Measurements from ENCODE around the gene ZSWIM8. TPM values are rescaled to one million over a fixed set of nuclear protein-coding genes. Genes with fewer than 3 reads are reported as not detected.
"Not testable (repeated sequence)": the region's sequence is repeated elsewhere in the genome, so short reads cannot be mapped to it uniquely, and the experiment has no call there.

Gene ZSWIM8, protein sequence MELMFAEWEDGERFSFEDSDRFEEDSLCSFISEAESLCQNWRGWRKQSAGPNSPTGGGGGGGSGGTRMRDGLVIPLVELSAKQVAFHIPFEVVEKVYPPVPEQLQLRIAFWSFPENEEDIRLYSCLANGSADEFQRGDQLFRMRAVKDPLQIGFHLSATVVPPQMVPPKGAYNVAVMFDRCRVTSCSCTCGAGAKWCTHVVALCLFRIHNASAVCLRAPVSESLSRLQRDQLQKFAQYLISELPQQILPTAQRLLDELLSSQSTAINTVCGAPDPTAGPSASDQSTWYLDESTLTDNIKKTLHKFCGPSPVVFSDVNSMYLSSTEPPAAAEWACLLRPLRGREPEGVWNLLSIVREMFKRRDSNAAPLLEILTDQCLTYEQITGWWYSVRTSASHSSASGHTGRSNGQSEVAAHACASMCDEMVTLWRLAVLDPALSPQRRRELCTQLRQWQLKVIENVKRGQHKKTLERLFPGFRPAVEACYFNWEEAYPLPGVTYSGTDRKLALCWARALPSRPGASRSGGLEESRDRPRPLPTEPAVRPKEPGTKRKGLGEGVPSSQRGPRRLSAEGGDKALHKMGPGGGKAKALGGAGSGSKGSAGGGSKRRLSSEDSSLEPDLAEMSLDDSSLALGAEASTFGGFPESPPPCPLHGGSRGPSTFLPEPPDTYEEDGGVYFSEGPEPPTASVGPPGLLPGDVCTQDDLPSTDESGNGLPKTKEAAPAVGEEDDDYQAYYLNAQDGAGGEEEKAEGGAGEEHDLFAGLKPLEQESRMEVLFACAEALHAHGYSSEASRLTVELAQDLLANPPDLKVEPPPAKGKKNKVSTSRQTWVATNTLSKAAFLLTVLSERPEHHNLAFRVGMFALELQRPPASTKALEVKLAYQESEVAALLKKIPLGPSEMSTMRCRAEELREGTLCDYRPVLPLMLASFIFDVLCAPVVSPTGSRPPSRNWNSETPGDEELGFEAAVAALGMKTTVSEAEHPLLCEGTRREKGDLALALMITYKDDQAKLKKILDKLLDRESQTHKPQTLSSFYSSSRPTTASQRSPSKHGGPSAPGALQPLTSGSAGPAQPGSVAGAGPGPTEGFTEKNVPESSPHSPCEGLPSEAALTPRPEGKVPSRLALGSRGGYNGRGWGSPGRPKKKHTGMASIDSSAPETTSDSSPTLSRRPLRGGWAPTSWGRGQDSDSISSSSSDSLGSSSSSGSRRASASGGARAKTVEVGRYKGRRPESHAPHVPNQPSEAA (N-terminal part only)
- polyA plus RNA-seq (ENCODE audit: insufficient read length), result 65.4 TPM

DNA sequence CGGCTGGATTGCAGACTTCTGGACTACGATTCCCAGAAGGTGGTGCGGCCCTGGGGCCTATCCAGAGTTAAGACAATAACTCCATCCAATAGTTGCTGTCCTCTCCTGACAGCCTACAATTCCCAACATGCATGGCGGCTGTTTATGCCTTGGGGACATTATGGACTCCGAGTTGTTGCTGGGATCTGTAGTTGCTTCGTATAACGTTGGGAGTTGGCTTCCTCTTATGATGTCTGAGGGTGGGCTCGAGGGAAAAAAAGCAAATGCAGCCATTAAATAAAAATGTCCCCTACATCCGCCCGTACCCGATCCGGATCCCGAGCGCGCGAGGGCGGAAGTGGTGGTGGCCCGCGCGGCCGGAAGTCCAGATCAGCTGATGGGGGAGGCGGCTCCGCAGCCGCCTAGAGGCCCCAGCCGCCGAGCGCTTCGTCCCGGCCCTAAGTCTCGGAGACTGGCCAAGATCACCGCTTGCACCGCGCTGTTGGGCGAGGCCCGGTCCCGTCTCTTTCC lies at the start of gene ZSWIM8:
TSS of gene ZSWIM8 (plus strand) at position 396 of the 510 bp plus-strand sequence. CDS start 273 bp downstream, outside the sequence.
- peak; percentile 98 for DNase-seq (ENCODE audit: low read depth)

DNA sequence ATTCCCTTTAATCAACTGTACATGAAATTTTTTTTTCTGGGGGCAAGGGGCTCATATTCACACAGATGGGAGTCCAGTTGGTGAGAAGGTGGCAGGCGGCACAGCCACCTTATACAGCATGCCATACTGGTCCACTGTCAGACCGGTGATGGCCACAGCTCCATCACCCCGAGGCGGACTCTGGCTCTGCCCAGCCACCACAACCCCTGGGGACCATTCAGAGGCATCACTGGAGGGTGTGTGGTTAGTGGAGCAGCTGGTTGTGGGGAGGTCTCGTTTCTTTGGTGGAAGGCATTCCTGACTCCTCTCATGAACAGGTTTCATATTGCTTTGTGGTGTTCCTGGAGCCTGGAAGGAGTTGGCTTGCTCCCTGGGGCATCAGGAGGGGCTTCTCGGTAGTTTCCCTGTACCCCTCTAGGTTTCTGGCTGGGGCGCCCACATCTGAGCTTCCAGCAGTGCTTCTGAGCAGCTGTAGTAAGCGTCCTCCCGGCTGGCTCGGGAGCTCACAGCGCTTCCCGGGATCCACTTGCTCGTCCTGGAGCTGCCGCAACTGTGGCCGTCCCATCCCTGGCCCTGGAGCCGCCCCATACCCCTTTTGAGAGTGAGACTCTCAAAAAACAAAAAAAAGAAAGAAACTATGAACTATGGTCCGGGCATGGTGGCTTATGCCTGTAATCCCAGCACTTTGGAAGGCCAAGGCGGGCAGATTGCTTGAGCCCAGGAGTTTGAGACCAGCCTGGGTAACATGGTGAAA lies 44.7 kb upstream of the ZSWIM8 start:
- DNase-seq (ENCODE audit: low read depth), result not testable (repeated sequence)

DNA sequence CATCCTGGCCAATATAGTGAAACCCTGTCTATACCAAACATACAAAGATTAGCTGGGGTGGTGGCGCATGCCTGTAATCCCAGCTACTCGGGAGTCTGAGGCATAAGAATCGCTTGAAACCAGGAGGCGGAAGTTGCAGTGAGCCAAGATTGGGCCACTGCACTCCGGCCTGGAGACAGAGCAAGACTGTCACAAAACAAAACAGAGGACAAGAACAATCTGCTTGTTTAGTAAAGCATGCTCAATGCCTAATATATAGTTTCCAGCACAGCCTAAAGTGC lies 43.0 kb upstream of the ZSWIM8 start:
- DNase-seq (ENCODE audit: low read depth), result no peak

DNA sequence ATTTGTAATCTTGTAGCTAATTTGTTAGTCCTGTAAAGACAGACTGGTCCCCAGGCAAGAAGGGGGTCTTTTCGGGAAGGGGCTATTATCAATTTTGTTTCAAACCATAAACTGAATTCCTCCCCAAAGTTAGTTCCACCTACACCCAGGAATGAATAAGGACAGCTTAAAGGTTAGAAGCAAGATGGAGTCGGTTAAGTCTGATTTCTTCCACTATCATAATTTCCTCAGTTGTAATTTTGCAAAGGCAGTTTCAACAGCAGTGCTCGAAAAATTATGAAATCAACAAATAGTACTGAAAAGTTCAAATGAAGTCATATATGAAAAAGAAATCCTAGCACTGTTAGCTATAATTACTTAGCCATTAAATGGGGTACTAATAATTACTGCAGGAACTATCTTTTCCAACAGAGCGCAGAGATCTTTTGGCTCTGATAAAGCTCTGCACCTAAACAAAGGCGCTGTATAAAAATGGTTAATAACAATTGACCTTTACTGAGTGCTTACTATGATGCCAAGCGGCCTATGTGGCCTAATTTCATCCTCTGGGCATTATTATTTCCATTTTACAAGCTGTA lies 42.0 kb upstream of the ZSWIM8 start:
- DNase-seq (ENCODE audit: low read depth), result no peak

DNA sequence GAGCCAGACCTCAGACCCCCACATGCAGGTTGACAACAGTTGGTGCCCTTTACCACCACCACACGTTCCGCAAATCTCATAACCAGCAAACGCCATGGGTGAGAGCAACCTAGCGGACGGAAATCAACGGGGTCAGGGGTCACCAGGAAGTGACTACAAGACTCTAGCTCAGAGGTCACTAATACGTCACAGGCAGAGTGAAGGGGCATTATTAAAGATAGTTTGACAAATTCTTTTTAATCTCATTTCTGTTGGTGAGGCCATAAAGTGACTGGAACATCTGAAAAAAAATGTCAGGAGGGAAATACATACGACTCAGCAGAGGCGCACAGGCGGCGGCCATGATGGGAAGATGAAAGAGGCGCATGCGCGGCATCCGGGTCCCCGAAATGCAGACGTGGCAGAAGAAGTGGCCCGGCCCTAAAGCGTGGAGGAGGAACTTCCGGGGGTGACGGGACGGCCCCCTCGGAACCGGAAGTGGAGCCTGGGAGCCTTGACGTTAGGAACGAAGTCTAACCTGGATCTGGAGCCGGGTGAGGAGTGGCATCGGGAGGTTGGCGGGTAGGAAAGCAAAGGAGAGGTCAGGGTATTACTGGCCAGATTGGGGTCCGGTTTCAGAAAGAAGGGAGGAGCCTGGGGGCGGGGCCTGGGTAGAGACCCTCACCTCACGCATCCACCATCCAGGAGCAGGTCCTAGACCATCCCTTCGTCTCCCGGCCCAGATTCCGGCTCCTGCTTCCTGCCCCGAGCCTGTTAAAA lies 41.3 kb upstream of the ZSWIM8 start, which contains the start of gene SEC24C:
TSS of gene SEC24C (plus strand) at position 468 of the 759 bp plus-strand sequence. CDS start 2,461 bp downstream, outside the sequence.
- peak; percentile 93 for DNase-seq (ENCODE audit: low read depth)

DNA sequence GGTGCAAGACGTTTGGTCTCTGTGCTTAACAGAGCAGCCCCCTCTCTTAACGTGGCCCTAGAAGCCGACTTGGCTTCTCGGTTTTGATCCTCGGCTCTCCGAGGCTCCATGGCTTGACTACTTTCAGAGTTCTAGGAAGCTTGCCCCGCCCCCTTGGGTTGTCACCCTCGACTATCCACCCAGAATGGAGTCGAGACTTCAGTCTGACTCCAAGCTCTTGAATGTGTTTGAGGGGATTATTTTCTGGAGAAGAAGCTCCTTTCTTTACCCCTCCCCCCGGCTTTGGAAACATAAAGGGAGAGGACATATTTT lies 40.8 kb upstream of the ZSWIM8 start:
- DNase-seq (ENCODE audit: low read depth), result peak; percentile 32

DNA sequence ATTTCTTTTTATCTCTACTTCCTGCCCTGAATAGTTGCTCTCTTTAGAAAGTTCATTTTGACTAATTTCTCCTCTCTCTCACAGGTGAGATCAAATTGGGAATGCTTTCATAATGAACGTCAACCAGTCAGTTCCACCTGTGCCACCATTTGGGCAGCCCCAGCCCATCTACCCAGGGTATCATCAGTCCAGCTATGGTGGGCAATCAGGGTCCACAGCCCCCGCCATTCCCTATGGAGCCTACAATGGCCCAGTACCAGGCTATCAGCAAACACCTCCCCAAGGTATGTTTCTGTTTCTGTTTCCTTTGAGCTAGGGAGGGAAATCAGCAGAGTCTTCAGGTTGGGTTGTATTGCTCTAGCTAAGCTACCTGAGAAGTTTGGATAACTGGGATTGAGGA lies 38.7 kb upstream of the ZSWIM8 start:
- DNase-seq (ENCODE audit: low read depth), result no peak

DNA sequence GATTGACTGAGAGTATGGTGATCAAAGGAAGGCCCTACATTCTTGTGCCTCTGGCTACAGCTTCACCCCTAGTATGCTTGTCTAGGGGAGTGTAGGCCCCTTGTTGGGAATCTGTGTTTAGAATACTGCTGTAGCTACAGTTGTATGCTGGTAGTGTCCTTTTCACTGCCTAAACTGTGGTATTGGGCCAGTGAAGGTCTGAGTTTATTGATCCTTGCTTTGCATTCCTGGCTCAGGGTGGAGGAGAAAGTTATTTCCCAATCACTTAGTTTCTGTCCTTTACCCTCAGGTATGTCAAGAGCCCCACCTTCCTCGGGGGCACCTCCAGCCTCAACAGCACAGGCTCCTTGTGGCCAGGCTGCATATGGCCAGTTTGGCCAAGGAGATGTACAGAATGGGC lies 34.6 kb upstream of the ZSWIM8 start:
- DNase-seq (ENCODE audit: low read depth), result no peak

DNA sequence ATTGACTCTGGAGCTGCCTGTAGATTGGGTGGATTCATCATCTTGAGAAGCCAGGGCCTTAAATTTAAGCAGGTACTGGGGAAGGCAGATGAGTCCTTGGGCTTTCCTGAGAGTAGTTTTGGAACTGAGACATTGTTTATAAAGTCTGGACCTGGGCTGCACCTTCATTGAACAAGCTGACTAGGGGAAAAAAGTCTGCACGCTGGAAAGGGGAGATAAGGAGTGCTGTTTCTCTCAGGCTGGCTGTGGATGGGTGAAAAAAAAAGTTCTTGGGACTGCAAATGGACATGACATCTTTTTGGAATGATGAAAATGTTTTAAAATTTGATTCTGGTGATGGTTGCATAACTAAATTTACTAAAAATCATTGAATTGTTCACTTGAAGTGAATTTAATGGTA lies 29.2 kb upstream of the ZSWIM8 start:
- DNase-seq (ENCODE audit: low read depth), result no peak

DNA sequence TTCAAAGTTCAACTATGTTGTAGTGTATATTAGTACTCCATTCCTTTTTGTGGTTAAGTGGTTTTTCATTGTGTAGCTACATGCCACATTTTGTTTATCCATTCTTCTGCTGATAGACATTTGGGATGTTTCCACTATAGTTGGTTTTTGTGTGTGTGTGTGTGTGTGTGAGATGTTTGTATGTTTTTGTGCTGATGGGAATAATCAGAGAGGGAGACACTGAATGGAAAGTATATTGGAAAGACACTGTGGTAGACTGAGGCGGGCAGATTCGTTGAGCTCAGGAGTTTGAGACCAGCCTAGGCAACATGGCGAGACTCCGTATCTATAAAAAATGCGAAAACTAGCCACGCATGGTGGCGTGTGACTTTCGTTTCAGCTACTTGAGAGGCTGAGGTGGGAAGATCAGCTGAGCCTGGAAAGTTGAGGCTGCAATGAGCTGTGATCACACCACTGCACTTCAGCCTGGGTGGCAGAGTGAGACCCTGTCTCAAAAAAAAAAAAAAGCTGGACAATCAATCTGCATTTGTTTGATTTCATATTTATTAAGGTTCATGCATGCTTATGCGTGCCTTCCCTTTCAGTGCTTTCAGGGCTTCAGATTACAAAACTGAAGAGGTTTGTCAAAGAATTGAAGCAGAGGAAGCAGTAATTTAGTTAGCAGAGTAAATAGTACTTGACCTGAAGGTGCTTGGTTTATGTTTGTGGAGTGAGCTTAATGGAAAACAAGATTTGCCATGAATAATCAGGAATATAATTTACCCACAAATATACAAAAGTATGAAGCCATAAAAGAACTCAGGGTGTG lies 26.5 kb upstream of the ZSWIM8 start:
- no peak for DNase-seq (ENCODE audit: low read depth)

DNA sequence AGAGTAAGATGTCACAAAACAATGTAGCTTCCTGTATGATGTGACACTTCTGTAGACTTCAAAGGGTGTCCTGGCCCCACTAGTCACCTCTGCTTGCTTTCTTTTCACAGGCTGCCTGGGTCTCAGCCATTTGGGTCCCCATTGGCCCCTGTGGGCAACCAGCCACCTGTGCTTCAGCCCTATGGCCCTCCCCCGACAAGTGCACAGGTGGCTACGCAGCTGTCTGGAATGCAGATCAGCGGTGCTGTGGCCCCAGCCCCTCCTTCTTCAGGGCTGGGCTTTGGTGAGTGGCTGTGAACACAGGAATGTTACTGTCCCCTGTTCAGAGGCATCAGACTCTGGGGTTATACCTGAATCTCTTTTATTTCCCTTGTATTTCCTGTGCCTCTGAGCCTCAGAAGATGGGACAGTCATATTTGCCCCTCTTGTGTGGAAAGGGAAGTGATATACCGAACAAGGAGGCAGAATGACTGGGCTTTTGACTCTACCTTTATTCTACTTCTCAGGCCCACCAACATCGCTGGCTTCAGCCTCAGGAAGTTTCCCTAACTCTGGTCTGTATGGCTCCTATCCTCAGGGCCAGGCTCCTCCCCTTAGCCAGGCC lies 25.8 kb upstream of the ZSWIM8 start:
- no peak for DNase-seq (ENCODE audit: low read depth)

DNA sequence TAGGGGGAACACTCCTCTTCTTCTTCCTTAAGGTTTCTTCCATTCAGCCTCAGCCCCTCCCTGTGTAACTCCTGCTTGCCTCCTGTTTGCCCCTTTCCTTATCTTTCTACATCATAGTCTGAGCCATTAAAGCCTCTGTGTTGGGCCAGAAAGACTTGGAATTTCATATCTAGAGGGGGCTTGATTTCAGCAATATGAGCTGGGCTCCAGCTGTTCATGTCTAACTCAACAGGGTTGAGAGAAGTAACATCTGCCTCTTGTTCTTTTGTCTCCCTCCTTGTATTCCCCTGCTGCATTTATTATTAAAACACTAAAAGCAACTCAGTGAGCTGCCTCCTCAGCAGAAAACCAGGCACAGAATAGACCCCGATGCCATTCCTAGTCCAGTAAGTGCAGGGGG lies 23.6 kb upstream of the ZSWIM8 start:
- DNase-seq (ENCODE audit: low read depth), result no peak

DNA sequence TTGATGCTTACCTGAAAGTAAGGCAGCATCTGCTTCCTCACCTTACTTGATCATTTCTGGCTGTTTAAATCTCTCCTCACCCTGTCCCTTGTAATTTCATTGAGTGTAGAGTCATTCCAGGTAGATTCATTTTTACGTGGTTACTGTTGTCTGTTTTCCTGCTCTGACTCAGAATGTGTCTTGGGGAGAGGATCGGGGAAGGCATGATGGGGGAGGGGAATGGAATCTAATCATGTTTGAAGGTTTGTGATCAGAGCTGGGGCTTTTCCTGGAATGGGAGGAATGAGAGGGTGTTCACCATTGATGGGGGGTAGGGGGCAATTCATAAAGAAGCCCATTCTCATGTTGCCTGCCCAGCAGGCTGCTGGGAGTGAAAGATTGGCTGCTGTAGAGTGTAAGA lies 22.5 kb upstream of the ZSWIM8 start:
- no peak for DNase-seq (ENCODE audit: low read depth)

DNA sequence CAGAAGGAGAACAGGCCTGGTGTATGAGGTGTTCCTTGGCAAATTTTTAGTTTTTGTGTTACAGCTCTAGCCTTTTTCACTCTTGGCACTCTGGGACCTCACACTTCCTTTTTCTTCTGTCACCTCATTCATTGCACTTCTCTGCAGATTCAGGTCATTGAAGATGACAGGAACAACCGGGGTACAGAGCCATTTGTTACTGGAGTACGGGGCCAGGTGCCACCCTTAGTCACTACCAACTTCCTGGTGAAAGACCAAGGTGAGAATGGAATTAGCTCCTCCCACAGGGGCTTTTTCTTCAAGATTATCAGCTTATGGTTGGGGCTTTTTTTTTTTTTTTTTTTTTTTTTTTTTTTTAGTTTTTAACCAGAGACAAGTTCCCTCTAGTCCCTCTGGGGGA lies 22.1 kb upstream of the ZSWIM8 start:
- no peak for DNase-seq (ENCODE audit: low read depth)

DNA sequence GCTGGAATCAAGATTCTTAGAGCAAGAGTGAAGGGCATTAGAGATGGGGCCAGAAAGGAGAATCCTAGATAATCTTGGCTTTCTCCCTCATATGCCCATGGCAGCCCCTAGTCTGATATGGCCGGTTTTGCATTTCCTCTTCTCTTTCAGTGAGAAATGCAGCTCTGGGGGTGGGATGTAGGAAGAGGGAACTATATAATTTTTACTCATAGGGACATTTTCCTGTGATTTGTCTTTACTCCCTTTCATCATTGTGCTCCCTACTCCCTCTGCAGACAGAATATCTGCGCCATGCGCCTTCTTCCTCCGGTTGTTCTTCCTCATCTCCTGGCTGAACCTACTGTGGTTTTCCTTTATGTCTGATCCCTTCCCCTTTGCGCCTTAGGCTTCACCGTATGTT lies 20.3 kb upstream of the ZSWIM8 start:
- no peak for DNase-seq (ENCODE audit: low read depth)

DNA sequence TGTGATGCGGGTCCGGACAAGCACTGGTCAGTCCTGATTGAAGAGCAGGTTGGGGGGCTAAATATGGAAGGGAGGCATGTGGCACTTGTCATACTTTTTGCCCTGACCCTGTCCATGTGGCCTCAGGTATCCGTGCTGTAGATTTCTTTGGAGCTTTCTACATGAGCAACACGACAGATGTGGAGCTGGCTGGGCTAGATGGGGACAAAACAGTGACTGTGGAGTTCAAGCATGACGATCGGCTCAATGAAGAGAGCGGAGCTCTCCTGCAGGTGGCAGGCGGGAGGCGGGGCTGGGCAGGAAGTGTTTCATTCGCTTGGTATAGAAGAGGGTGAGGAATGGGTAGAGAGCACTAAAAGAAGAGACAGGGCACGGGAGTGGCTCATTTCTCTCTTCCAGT lies 16.5 kb upstream of the ZSWIM8 start:
- DNase-seq (ENCODE audit: low read depth), result no peak

DNA sequence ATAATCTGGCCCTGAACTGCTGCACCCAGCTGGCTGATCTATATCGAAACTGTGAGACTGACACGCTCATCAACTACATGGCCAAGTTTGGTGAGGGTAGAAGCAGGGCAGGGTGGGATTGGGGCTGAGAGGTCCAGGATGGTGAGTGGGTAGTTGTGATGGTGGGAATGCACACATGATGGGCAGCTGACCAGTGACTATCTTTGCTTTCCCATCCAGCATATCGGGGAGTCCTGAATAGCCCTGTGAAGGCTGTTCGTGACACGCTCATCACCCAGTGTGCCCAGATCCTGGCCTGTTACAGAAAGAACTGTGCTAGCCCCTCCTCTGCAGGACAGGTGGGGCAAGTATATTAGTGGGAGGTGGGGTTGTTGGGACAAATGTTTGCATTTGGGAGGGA lies 16.0 kb upstream of the ZSWIM8 start:
- DNase-seq (ENCODE audit: low read depth), result no peak

DNA sequence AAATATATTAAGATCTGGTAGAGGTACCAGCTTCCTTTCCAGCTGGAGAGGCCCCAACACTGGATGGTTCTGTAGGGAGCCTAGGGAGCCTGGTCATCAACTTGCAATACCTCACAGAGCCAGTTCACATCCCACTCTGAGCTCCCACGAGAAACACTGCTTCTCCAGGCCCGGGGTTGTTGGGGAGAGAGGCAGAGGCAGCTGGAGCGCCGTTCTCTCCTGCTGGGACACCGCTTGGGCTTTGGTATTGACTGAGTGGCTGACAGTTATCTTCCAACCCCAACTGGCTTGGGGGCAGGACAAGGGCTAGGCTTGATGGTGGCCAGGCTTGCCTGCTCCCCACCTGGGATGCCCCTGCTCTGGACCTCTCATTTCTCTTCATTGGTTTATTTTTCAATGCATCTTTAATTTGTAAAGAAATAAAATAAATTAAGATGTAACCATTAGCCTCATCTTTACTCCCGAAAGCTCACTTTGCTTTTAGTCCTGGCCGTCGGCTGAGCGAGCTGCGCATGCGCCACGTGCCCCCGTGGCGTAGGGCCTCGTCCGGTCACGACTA lies 13.6 kb upstream of the ZSWIM8 start:
- DNase-seq (ENCODE audit: low read depth), result peak; percentile 67

Measured in forelimb muscle (tissue), 1 donor.